Activated CD8-positive, alpha-beta memory T cell treated with anti-CD3 and anti-CD28 coated beads, Interleukin-2, amount 50 U/mL, for 24 hours (primary cell): ENCODE results near the gene CALU.

Experiments
- DNase-seq: peaks from one replicate; pipeline ENCODE4 v3.0.0-alpha.2; 2020; ENCODE audit errors: extremely low read depth

Gene CALU

DNA sequence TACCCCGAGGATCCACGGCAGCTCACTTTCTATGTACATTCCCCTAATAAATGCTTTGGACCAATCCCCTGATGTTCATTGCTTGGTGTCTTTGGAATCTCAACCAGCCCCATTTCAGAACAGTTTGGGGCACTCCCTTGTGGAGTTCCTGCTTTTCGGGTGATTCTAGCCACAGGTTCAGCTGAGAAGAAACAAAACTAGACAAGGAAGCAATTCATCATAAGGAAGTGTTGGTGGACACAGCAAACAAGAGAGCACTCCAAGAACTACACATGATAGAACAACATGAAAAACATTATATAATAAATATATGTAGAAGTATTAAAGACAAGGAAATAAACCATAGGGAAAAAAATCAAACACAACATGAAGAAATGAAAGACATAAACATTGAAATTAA, 46.6 kb downstream of the CALU start:
- no peak for DNase-seq

DNA sequence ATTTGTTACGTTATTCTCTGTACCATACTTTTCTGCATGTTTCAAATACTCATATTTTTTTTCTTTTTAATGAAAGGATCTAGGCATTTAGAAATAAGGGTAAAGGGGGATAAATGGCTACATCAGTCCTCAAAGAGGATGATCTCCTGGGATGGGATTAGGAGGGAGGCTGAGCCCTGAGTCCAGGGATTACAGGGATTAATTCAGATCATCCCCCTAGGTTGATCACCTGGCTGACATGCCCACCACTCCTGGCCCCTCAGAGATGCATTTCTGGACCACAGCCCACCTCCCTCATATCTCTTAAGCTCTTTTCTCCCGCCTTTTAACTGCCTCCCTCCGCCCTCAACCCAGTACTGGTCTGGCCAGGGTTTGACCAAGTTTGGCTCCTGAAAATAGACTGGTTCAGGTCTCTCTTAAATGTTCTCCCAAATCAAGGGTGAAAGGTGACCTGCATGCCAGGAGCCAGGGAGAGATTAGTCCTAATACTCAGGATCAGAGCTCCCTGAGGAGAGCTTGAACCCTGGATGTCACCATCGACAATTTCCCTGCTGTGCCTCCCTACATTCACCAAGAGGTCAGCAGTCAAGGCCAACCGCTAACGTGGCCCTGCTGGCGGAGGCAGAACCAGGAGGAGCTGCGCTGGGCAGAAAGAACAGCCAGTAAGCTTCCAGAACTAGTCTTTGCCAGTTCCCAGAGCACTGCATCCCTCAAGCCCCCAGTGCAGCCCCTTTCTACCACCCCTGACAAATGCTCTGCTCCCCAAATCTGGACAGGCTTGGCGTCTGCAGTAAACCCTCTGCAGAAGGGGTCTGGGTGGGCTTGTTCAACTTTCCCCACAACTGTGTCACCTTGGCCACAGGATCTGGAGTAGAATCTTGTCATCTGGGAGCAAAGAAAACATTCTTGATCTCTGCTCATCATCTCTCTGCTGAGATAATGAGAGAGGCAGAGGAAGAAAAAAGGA, 49.6 kb downstream of the CALU start:
- DNase-seq, result no peak

DNA sequence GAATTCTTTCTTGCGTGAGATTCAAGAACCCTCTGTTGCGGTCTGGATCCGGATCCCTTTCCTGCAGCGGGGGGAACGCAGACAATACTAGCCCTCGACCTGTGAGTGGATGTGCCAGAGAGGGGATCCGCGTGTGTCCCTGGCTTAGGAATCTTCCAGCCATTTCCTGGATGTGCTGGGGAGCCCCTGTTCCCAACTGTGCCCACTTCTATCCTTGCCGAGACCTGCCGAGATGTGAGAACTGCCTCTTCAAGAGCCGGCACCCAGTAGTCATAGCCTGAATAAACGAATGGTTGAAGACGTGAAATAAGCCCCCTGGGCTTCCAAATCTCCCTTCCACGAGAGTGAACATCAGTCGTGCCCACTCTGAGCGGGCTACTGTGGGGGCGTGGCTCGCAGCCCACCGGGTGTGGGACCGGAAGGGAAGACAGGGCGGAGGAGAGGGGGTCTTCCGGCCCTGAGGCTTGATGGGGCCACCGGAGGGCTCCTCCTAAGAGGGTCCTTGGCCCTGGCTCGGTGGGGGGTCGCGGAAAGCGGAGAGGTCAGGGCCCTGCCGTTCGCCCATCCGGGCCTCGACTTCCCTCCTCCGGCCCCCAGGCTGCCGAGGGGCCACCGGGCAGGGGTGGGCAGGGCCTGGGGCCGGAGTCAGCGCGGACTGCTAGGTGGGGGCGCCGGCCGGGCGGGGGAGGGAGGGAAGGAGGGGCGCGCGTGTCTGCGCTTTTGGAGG, 51.3 kb downstream of the CALU start:
- no peak for DNase-seq

DNA sequence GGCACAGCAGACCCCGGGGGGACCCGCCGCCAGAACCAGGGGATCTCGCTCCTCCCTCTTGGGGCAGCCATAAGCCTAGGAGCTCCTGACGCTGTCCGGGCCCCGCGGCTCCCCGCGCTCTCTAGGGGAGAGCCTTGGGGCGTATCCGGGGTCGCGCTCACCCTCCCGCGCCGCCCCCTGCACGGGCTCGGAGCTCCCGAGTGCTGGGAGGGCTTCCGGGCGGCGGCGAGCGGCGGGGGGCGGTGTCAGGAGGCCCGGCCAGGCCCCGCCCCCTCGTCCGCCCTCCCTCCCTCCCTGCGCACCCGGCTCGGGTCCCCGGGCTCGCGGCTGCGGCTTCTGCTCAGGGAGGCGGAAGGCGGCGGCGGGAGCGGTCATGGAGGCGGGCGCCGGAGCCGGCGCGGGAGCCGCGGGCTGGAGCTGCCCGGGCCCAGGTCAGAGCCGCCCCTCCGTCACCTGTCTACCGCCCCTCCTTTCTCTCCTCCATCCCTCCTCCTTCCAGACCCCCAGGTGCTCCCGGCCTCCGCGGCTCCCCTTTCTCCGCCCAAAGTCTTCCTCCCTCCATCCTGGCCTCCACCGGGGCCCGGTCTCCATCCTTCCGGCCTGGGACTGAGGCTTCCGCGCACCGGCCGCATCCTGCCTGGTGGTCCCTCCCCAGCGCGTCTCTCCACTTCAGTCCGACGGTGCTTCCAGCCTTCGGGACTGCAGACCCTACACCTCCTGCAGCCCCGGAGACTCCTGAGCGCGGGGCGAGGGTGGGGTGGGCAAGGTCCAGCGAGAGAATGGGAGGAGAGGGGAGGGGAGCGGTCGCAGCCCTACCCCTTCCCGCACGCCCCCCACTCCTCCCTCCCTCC, 52.2 kb downstream of the CALU start, which contains the start of gene CCDC136:
TSS of gene CCDC136 (plus strand) at position 848 of the 851 bp plus-strand sequence. CDS start 444 bp downstream, outside the sequence.
- DNase-seq, result peak; percentile 18

DNA sequence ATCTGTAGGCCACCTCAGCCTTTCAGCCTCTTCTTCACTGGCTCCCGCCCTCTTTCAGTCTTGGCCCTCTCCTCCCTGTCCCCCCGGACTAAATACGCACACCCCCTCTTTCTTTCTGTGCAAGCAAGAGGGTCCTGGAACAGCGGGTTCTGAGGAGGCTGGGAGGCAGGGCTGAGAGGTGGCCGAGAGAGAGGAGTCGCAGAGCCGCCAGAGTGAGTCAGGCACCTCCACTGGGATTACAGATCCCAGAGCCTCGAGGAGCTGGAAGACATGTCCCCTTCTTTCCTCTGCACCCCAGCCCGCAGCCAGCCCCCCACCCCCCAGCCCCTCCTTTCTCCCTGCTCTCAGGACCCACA, 52.8 kb downstream of the CALU start:
- DNase-seq, result no peak

DNA sequence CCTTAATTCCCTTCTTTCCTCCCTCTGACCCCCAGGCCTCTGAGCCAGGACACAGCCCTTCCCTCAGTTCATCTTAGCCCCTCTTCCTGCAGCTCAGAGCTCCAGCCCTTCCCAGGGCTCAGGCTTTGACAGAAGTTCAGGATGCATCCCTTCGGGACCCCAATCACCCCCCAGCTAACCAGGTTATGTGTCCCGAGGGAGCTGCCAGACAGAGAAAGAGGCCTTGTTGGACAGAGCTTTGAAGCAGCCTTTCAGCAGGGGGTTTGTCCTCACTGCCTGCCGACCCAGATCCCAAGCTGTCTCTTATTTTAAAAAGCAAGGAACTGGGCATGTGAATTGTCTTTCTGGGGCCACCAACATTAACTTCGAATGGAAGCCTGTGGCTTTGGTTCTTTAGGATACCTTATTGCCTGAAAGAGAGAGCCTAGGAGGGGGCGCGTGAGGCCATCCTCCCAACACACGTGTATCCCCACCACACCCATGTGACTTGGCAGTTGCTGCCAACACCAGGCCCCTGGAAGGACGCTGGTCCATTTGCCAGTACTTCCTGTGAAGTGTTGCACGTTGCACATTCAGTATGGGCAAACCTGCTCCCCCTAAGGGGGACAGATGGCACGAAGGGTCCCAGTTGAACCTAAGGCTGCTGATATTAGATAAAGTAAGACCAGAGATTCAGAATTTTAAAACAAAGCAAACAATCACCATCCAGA, 53.5 kb downstream of the CALU start:
- DNase-seq, result no peak

DNA sequence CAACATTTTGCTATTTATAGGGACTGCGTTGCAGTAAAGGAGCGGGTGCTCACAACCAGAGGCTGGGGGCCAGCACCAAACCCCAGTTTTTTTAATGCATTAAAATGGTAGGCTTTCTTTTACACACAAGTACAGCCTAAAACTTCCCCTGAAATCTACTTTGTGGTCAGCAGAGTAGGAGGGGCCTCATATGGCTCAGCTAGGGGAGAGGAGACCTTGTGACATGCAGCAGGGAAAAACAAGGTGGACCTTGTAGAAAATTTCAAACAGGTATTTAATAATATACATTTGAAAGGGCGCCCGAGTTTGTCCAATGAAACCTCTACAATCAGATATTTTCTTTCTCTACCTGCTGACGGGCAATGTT, 54.0 kb downstream of the CALU start:
- DNase-seq, result no peak

DNA sequence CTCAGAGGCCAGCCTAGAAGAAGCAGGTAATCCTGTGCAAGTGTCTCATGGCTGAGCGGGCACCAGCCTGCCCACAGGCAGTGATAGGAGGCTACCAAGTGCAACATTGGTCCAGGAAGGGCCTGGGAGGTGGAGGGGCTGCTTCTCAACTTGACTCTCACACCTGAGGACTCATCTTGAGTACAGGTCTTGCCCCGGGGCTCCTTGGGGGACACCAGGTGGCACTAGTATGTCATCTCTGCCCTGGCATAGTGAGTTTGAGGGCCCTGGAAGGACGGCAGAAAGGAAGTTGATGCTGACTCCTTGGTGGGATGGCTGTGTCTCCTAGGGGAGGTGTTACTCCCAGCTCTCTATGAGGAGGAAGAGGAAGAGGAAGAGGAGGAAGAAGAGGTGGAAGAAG, 54.9 kb downstream of the CALU start:
- DNase-seq, result no peak

DNA sequence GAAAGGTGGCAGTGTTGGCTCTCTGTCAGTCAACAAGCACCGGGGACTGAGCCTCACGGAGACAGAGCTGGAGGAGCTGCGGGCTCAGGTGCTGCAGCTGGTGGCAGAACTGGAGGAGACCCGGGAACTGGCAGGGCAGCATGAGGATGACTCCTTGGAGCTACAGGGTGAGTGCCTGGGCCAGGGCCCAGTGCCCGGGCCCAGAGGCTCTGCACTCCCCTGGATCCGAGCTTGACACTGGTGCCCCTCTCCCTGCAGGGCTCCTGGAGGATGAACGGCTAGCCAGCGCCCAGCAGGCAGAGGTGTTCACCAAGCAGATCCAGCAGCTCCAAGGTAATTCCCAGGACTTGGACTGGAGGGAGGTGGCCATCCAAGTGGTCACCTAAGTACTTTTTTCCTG, 55.3 kb downstream of the CALU start:
- DNase-seq, result no peak

DNA sequence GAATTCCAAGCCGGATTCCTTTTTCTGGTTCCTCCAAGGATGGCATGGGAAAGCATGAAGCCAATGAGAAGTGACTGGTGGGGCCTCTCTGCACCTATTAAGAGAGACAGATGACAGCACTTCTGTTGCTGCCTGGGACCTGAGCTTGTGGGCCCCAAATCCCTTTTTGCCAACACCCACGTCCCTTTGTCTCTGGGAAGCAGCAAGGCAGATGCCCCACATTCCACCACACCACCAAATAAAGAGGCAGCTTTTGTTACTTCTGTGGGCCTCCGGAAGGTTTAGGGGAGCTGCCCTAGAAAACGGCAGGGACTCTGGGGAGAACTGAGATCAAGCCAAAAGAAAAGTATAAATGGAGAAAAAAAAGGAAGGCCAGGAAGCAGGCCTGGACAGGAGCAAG, 56.0 kb downstream of the CALU start:
- DNase-seq, result no peak

DNA sequence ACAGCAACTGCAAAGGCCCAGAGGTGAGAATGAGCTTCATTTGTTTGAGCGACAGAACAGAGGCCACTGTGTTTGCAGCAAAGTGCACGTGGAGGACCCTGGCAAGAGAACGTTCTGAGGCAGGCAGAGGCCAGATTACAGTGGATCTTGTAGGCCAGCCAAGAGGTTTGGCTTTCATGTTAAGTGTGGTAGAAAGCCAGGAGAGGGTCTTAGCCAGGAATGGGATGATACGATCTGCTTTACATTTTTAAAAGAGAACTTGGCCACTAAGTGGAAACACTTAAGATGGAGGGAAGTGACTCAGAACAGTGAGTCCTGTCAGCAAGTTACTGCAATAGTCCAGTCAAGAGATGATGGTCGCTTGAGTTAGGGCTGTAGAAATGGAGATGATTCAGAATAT, 57.2 kb downstream of the CALU start:
- DNase-seq, result no peak

DNA sequence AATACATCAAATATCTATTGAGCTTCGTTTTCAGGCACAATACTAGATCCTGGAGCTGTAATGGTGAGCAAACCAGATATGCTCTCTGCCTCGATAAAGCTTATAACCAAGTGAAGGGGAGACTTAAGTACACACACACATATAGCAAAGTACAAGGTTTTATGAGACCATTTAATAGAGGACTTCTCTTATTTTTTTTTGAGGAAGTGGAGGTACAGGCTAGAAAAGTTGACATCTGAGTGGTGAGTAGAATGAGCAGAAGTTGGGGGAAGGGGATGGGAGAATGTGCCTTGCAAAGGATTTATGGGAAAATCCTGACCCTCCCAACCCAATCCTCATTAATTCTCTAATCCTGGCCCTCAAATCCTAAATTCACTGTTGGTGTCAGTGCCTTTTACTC, 60.3 kb downstream of the CALU start:
- no peak for DNase-seq

DNA sequence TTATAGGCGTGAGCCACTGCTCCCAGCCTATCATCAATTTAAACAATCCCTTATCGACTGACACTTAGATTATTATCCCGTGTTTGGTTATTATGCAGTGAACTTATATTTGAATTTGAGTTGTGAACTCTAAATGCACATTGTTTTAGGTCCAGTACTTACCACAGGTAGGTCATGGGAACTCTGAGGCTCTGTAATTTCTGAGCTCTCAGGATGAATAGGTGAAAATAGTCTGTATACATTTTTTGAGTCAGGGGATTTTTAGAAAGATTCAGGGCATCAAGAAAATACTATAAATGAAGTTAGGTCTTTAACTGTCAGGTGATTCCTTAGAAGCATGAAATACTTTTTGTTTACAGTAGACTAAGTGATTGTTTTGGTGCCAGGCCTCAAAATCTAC, 61.4 kb downstream of the CALU start:
- DNase-seq, result no peak

DNA sequence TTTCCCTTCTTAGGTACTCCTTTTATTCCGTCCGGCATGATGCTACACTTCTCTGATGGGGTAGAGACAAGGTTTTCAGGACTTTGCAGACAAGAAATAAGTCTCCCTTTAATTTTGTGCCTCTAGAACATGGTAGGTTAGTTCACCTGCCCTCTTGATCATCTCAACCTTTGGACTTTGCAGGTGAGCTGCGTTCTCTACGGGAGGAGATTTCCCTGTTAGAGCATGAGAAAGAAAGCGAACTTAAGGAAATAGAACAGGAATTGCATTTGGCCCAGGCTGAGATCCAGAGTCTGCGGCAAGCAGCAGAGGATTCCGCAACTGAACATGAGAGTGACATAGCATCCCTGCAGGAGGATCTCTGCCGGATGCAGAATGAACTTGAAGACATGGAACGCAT, 61.8 kb downstream of the CALU start:
- no peak for DNase-seq

DNA sequence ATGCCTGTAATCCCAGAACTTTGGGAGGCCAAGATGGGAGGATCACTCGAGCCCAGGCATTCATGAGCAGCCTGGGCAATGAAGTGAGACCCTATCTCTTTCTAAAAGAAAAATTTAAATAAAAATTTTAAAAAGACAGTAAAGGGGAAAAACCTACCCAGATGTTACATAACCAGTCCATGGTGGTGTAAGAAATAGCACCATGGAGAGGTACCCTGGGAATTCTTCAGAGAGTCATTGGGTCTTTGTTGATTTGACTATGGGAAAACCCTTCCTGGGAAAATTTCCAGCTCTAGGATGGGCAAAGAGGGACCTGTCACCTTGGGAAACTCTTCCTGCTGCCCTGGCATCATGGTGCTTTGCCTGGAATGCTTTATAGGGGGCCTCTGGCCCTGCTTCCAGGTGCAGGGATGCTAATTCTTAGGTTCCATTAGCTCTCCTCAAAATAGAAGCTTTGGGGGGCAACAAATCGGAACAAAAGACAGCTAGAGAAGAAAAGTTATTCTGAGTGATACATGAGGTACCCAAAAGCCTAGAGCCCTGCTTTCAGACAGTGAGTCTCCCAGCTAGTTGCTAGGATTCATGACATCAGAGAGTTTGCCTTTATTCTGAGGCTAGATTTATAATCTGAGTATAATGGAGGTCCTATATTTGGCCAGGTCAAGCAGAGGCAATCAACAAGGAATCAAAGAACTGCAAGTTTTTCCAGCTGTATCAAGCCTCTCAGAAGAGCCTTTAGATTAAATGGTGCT, 62.7 kb downstream of the CALU start:
- no peak for DNase-seq

DNA sequence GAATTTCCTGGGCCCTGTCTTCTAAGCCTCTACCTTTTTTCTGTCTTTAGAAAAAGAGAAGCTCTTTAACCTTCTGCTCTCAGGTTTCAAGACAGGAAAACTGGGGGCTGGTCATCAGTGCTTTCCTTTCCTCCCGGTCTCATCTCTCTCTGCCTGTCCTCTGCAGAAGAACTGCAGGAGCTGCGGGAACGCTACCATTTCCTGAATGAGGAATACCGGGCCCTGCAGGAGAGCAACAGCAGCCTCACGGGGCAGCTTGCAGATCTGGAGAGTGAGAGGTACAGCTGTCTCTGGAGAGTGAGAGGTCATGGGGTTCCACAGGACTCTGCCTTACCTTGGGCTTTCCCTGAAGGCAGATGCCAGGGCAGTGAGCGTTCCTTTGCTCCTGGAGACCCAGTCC, 65.3 kb downstream of the CALU start:
- DNase-seq, result no peak

DNA sequence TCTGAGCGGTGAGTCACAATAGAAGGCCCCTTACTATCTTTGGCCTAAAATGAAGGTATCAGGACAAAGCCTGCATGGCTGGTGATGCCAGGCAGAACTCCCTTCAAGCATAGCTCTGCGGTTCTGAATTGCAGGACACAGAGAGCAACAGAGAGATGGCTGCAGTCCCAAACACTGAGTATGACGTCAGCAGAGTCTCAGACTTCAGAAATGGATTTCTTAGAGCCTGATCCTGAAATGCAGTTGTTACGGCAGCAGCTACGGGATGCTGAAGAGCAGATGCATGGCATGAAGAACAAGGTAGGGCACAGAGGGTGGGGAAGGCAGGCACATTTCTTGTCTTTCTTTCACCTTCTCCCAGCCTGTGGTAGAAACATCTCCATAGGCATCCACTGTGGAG, 66.1 kb downstream of the CALU start:
- no peak for DNase-seq

DNA sequence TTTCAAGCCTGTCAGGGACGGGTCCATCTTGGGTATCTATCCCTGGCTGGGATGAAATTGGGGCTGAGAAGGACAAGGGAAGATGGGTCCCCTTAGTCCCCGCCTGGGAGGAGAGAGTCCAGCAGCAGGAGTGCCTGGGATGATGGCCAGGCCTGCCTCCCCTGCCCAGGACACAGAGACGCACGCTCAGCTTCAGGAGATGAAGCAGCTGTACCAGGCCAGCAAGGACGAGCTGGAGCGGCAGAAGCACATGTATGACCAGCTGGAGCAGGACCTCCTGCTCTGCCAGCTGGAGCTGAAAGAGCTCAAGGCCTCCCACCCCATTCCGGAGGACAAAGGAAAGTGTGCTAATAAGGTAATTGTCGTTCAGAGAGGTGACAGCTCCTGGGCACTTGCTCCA, 68.0 kb downstream of the CALU start:
- no peak for DNase-seq

DNA sequence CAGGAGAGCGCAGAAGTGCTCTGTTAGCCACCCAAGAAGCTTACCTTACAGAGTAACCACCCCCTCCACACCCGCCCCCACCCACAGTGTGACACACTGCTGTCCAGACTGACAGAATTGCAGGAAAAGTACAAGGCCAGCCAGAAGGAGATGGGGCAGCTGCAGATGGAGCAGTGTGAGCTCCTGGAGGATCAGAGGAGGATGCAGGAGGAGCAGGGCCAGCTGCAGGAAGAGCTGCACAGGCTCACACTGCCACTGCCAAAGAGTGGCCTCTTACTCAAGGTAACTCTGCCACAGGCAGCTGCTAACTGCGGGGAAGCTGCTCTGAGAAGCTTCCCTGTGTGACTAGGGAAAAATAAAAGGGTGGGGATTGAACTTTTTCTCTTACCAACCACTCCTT, 70.2 kb downstream of the CALU start:
- no peak for DNase-seq

DNA sequence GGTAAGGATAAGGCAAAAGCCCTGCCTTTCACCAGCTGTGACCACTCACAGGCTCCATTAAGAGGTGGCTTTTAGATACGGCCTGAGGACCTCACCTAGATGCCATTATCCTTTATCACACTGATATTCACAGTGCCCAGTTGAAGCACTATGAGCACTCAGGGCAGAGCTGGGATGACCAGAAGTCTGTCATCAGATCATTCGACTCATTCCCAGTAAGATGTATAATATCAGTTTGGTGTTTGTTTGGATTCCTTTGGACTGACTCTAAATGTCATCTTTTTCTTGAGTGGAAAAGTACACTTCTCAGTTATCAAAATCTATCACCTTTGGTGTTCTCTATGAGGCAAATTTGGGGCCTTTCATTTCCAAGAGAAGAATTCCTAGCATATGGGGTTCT, 71.3 kb downstream of the CALU start:
- DNase-seq, result no peak

DNA sequence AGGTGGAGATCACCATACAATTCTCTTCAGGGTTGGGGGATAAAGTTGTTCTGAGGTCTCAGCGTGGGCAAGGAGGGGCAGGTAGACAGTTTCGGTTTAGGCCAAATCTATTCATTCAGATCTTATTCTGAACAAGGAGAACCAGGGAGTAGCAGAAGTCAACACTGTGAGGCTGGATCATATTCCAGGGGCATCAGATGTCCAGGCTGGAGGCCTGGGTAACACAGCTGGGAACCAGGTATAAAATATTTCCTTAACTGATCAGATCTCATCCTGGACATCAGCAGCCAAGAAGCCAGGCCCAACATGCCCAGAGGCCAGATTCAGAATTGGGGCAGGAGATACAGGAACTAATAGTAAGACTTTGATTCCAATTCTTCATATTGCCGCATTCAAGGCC, 71.8 kb downstream of the CALU start:
- no peak for DNase-seq
